Heart right ventricle (tissue), 16 donors: ENCODE results near the gene C4BPB. TPM values are rescaled to one million over a fixed set of nuclear protein-coding genes. Genes with fewer than 3 reads are reported as not detected.
A peak's percentile ranks its signal among the peaks of the same experiment; 100 is the strongest.

ENCODE experiments used
- ATAC-seq, 8 donors: fragments of 200-7000 bp; cut with Tn5 transposase; one replicate each; pipeline ENCODE4 v1.9.1; 2020; ENCODE audit warnings: mild to moderate bottlenecking in 8 of 8, moderate library complexity in 8 of 8, moderate number of reproducible peaks in 1 of 8
- DNase-seq, 2 donors: peaks; one replicate each; pipeline ENCODE4 v3.0.0-alpha.2; 2020
- H3K27ac ChIP-seq, 10 donors: fragments of 200-600 bp; sonication (generic) in 2 of 10; one replicate each; pipeline versions ENCODE4 v1.5.0 to v1.8.0; 2020 to 2022; ENCODE audit warnings: mild to moderate bottlenecking in 3 of 10
- H3K27me3 ChIP-seq, 7 donors: fragments of 200-600 bp; one replicate each; pipeline ENCODE4 v1.8.0; 2021 to 2022; ENCODE audit warnings: mild to moderate bottlenecking in 2 of 7
- H3K36me3 ChIP-seq, 9 donors: fragments of 200-600 bp; sonication (generic) in 1 of 9; one replicate each; pipeline versions ENCODE4 v1.5.0 to v1.8.0; 2020 to 2022; ENCODE audit warnings: mild to moderate bottlenecking in 2 of 9
- H3K4me1 ChIP-seq, 9 donors: fragments of 200-600 bp; sonication (generic) in 1 of 9; one replicate each; pipeline versions ENCODE4 v1.5.0 to v1.8.0; 2020 to 2022; ENCODE audit warnings: mild to moderate bottlenecking in 4 of 9
- H3K4me3 ChIP-seq, 10 donors: fragments of 200-600 bp; sonication (generic) in 2 of 10; one replicate each; pipeline versions ENCODE4 v1.5.0 to v1.8.0; 2020 to 2022; ENCODE audit warnings: mild to moderate bottlenecking in 7 of 10, moderate library complexity in 2 of 10
- H3K9me3 ChIP-seq, 11 donors: fragments of 200-600 bp in 10 of 11; sonication (generic) in 2 of 11; one replicate each; pipeline versions ENCODE4 v1.5.0 to v1.8.0; 2013 to 2022; ENCODE audit warnings: mild to moderate bottlenecking in 2 of 11, control low read depth in 1 of 11, moderate library complexity in 1 of 11
- CTCF ChIP-seq, 9 donors: fragments of 200-600 bp; sonication (generic) in 2 of 9; IDR thresholded peaks; one replicate each; pipeline versions ENCODE4 v1.5.0 to v1.8.0; 2021 to 2022; ENCODE audit warnings: antibody characterized with exemption in 9 of 9, mild to moderate bottlenecking in 5 of 9, moderate library complexity in 1 of 9
- WGBS, 2 donors: extraction: QIAGEN DNeasy Blood & Tissue Kit; methylation state at CpG; one replicate each; pipeline ENCODE4 v1.1.7; 2013; ENCODE audit warnings: inconsistent platforms in 1 of 2; 5-methylcytosine and 5-hydroxymethylcytosine counted together
- intact Hi-C, 10 donors: fragments of 100-400 bp; cut with DNase I; formaldehyde crosslinking; loops; one replicate each; pipeline versions ENCODE4 v1.11.1 to v1.14.2; 2022
- polyA plus RNA-seq, 2 donors: library from polyadenylated mRNA; stranded (reverse); fragments of 200-250 nt; gene quantifications; one replicate each; pipeline ENCODE4 v1.2.3, GENCODE V29; 2013
- total RNA-seq, 10 donors: library from RNA; stranded (reverse); fragmentation: NEBNext Ultra II Directional in 3 of 10; extraction: Animal tissue kit (Norgen Biotek cat#: 25700) in 3 of 10; gene quantifications; one replicate each; pipeline versions ENCODE4 v1.2.1 to v1.2.4, GENCODE V29; 2021 to 2023
- donor health status: Arrhythmogenic right ventricular cardiomyopathy.
- donor health status: ischemic (EF 13 %, LVEDD 7.1; RV severe dilation, severe dysfunction).
- donor health status: healthy with polysubstance abuse.
- donor health status: DM: no; HTN: yes; CAD: no.
- donor health status: DM: no; HTN: no; CAD: no.
- donor health status: ischemic (EF 25% LVEDD 6.9; RV normal size, moderate dysfunction).
- donor health status: ischemic (EF 25% LVEDD 5.7; RV mildly dilated, moderate dysfunction).
- donor health status: healthy.
- donor health status: DM: yes; HTN: yes; CAD: no.
- donor health status: Ischemic cardiomyopathy.
- donor health status: ischemic (EF 35%, LVEDD 5.7; RV mildly dilated, moderate dysfunction).
- donor health status: nonischemic (EF 11% LVEDD 7.7; RV severe dilation, severe dysfunction).
- donor health status: DM: yes; HTN: yes; CAD: no.
- donor health status: PGD.
- donor health status: ischemic (EF 29% LVEDD 5.4; RV normal size, mild dysfunction).
- donor health status: nonischemic (EF 23%, LVEDD 6.1; RV moderate dilation, normal function).

The C4BPB gene
- total and polyA plus RNA-seq, 12 donors, result 0.06 to 1.7 (median 0.53) TPM; not detected in 8

GRCh38 chr1:207049514-207049913 lies 39.1 kb upstream of the C4BPB start:
- Histone ChIP-seq H3K36me3 (peaks cover 0 to 51% (median 9%) of the 10 kb centered on the region in 9 donors), H3K9me3 (no peaks in the 10 kb centered on the region), H3K27ac (peak overlapping the region in 5 of 10 donors; percentile 10 to 94 (median 92)), H3K27me3 (no peaks in the 10 kb centered on the region), H3K4me3 (peak overlapping the region in 8 of 10 donors; percentile 83 to 95 (median 93)), H3K4me1 (peaks cover 8 to 80% (median 70%) of the 10 kb centered on the region in 9 donors)
- no peak for DNase-seq
- WGBS, 2 donors, result 50 to 51% methylated on average over 8 of the region's 8 CpGs
- no peak for TF ChIP-seq CTCF (IDR thresholded peaks at IDR 0.05)
- intact Hi-C loops, result no loop called here
- ATAC-seq, result no peak

GRCh38 chr1:207049974-207050391 lies 38.7 kb upstream of the C4BPB start:
- Histone ChIP-seq H3K4me3 (peak overlapping the region; percentile 78 to 99 (median 93)), H3K4me1 (peaks cover 8 to 80% (median 66%) of the 10 kb centered on the region in 9 donors), H3K36me3 (peaks cover 0 to 46% (median 9%) of the 10 kb centered on the region in 9 donors), H3K9me3 (no peaks in the 10 kb centered on the region), H3K27ac (peak overlapping the region; percentile 78 to 94 (median 92)), H3K27me3 (no peaks in the 10 kb centered on the region)
- peak in 1 of 2 donors; percentile 54 for DNase-seq
- intact Hi-C loops, result loop anchor here in 2 of 10 donors (1.0 to 2.0 kb wide), 2 partner anchors 27 kb away; no protein-coding TSS in a partner anchor
- WGBS, 2 donors, result 0 to 1% methylated on average over 6 of the region's 6 CpGs
- ATAC-seq, result peak in 6 of 8 donors; percentile 25 to 66 (median 46)
- peak; percentile 63 to 85 (median 77) for TF ChIP-seq CTCF (IDR thresholded peaks at IDR 0.05)

GRCh38 chr1:207050480-207051190 lies 38.0 kb upstream of the C4BPB start:
- intact Hi-C loops, result loop anchor here in 2 of 10 donors (1.0 to 2.0 kb wide), 2 partner anchors 26 to 27 kb away; no protein-coding TSS in a partner anchor
- 0 to 2% methylated on average over 47 of the region's 47 CpGs for WGBS, 2 donors

More at GRCh38 chr1:207050480-207051190, 38.0 kb upstream of the C4BPB start:
- H3K9me3 ChIP-seq, result no peaks in the 10 kb centered on the region
- peaks cover 0 to 40% (median 9%) of the 10 kb centered on the region in 9 donors for H3K36me3 ChIP-seq
- H3K27me3 ChIP-seq, result no peaks in the 10 kb centered on the region
- DNase-seq, result peak; percentile 91 to 94
- peak overlapping the region; percentile 78 to 99 (median 93) for H3K4me3 ChIP-seq
- no peak for TF ChIP-seq CTCF (IDR thresholded peaks at IDR 0.05)
- peak overlapping the region; percentile 78 to 94 (median 92) for H3K27ac ChIP-seq
- peaks cover 8 to 79% (median 60%) of the 10 kb centered on the region in 9 donors for H3K4me1 ChIP-seq
- peak; percentile 64 to 83 (median 76) for ATAC-seq
